ENCODE results near the gene SF3A2.

The SF3A2 gene

GRCh38 chr19:2255112-2255845, 18.7 kb downstream of the SF3A2 start:
- no peak for DNase-seq

GRCh38 chr19:2255982-2256685, 19.5 kb downstream of the SF3A2 start, which contains the start of gene JSRP1:
Gene JSRP1, minus strand, starts transcription at chr19:2256417. Its CDS starts 1,103 bp downstream, at chr19:2255314.
- no peak for DNase-seq

GRCh38 chr19:2259336-2259735, 22.7 kb downstream of the SF3A2 start:
- no peak for DNase-seq

- no peak for DNase-seq
Observed at GRCh38 chr19:2260341-2260805, 23.7 kb downstream of the SF3A2 start.

GRCh38 chr19:2261438-2262172, 25.0 kb downstream of the SF3A2 start:
- DNase-seq, result no peak

GRCh38 chr19:2266183-2266993, 29.8 kb downstream of the SF3A2 start:
- DNase-seq, result no peak

GRCh38 chr19:2268480-2268830, 31.8 kb downstream of the SF3A2 start:
- DNase-seq, result no peak

GRCh38 chr19:2268861-2269243, 32.2 kb downstream of the SF3A2 start:
- no peak for DNase-seq

- DNase-seq, result peak; percentile 92
Observed at GRCh38 chr19:2269244-2270156, 32.9 kb downstream of the SF3A2 start.

GRCh38 chr19:2270157-2270422, 33.5 kb downstream of the SF3A2 start:
- DNase-seq, result no peak

GRCh38 chr19:2270423-2271233, 34.0 kb downstream of the SF3A2 start:
- DNase-seq, result peak; percentile 12

- no peak for DNase-seq
Observed at GRCh38 chr19:2271234-2272103, 34.8 kb downstream of the SF3A2 start.

GRCh38 chr19:2273356-2274184, 36.9 kb downstream of the SF3A2 start:
- DNase-seq, result no peak

GRCh38 chr19:2274185-2274711, 37.6 kb downstream of the SF3A2 start:
- no peak for DNase-seq

- DNase-seq, result peak; percentile 19
Observed at GRCh38 chr19:2274931-2275535, 38.4 kb downstream of the SF3A2 start.

- DNase-seq, result no peak
Observed at GRCh38 chr19:2275588-2276428, 39.2 kb downstream of the SF3A2 start.

GRCh38 chr19:2276429-2276986, 39.9 kb downstream of the SF3A2 start:
- no peak for DNase-seq

Data from NCI-H446 treated with DMSO at 0.1 percent for 48 hours (cell line).